OCI-LY1 (cell line): ENCODE measurements around the gene C16orf74.
A peak's percentile ranks its signal among the peaks of the same experiment; 100 is the strongest.

Experiments used
- H2AFZ ChIP-seq: fragments of 200-600 bp; sonication (generic), shearing (Covaris generic); 2 replicates; pipeline ENCODE4 v1.6.0; 2014; ENCODE audit warnings: antibody characterized with exemption, mild to moderate bottlenecking, low read length
- H3F3A ChIP-seq: fragments of 200-600 bp; sonication (generic), shearing (Covaris generic); 2 replicates; pipeline ENCODE4 v1.6.0; 2014; ENCODE audit warnings: mild to moderate bottlenecking, antibody characterized with exemption, low read length, moderate library complexity; ENCODE audit not compliant: insufficient read depth
- H3K27ac ChIP-seq: fragments of 200-600 bp; sonication (generic); 2 replicates; pipeline ENCODE4 v1.5.1; 2014; ENCODE audit warnings: low read length, mixed run types, mild to moderate bottlenecking, low read depth; ENCODE audit not compliant: poor library complexity, severe bottlenecking
- H3K27me3 ChIP-seq: fragments of 200-600 bp; sonication (generic); 2 replicates; pipeline ENCODE4 v1.6.0; 2014; ENCODE audit warnings: antibody characterized with exemption, mild to moderate bottlenecking, low read length, moderate library complexity; ENCODE audit not compliant: insufficient read depth
- H3K36me3 ChIP-seq: fragments of 200-600 bp; sonication (generic); 2 replicates; pipeline ENCODE4 v1.6.1; 2014; ENCODE audit warnings: mild to moderate bottlenecking, antibody characterized with exemption, low read length, moderate library complexity, mixed read lengths; ENCODE audit not compliant: insufficient read depth
- H3K4me1 ChIP-seq: fragments of 200-600 bp; sonication (generic); 2 replicates; pipeline ENCODE4 v1.5.1; 2014; ENCODE audit warnings: mild to moderate bottlenecking, low read length, moderate library complexity; ENCODE audit not compliant: insufficient read depth, severe bottlenecking
- H3K4me2 ChIP-seq: fragments of 200-600 bp; sonication (generic), shearing (Covaris generic); 2 replicates; pipeline ENCODE4 v1.6.1; 2014; ENCODE audit warnings: low read length
- H3K4me3 ChIP-seq: fragments of 200-600 bp; sonication (generic); 2 replicates; pipeline ENCODE4 v1.5.1; 2014; ENCODE audit warnings: low read length, low read depth, mild to moderate bottlenecking, mixed read lengths; ENCODE audit not compliant: poor library complexity, severe bottlenecking
- H3K79me2 ChIP-seq: fragments of 200-600 bp; shearing (Covaris generic); 2 replicates; pipeline ENCODE4 v1.6.1; 2016; ENCODE audit warnings: mixed run types, low read length, mixed read lengths; ENCODE audit not compliant: insufficient read depth
- H3K9ac ChIP-seq: fragments of 200-600 bp; sonication (generic), shearing (Covaris generic); 2 replicates; pipeline ENCODE4 v1.6.1; 2014; ENCODE audit warnings: mild to moderate bottlenecking, low read length, mixed read lengths
- H3K9me2 ChIP-seq: fragments of 200-600 bp; sonication (generic), shearing (Covaris generic); 2 replicates; pipeline ENCODE4 v1.6.1; 2014; ENCODE audit warnings: low read depth, mild to moderate bottlenecking, low read length, mixed read lengths
- H3K9me3 ChIP-seq: fragments of 200-600 bp; shearing (Covaris generic); 2 replicates; pipeline ENCODE4 v1.6.1; 2014; ENCODE audit warnings: low read length, mixed read lengths
- H4K20me1 ChIP-seq: fragments of 200-600 bp; sonication (generic), shearing (Covaris generic); 2 replicates; pipeline ENCODE4 v1.6.0; 2016; ENCODE audit warnings: mild to moderate bottlenecking, low read length; ENCODE audit not compliant: insufficient read depth
- CTCF ChIP-seq: fragments of 200-600 bp; sonication (generic), shearing (Covaris generic); IDR thresholded peaks from 2 replicates; pipeline ENCODE4 v1.5.1; 2017; ENCODE audit warnings: mild to moderate bottlenecking, antibody characterized with exemption, low read length, moderate library complexity, mixed read lengths
- EZH2 ChIP-seq: fragments of 200-600 bp; sonication (generic), shearing (Covaris generic); IDR thresholded peaks from 2 replicates; pipeline ENCODE4 v1.8.0; 2017; ENCODE audit warnings: borderline replicate concordance, mixed run types, mild to moderate bottlenecking, antibody characterized with exemption, low read length, moderate library complexity, mixed read lengths

The C16orf74 gene

GRCh38 chr16:85750827-85751697 lies at the start of gene C16orf74:
Gene C16orf74 (minus strand): TSS chr16:85751096. CDS start chr16:85735217, 15,879 bp downstream.
- no peak within 1 kb of the TSS for H3K27ac ChIP-seq
- H3K4me3 ChIP-seq, result peak within 1 kb of the TSS; percentile 39
- peaks cover 56% of the 10 kb centered on the region for H3K4me1 ChIP-seq
- no peaks in the 10 kb centered on the region for H3F3A ChIP-seq
- H3K79me2 ChIP-seq, result no peaks in the 10 kb centered on the region
- peak within 1 kb of the TSS; percentile 49 for H3K4me2 ChIP-seq
- no peaks in the 10 kb centered on the region for H4K20me1 ChIP-seq
- H3K36me3 ChIP-seq, result no peaks in the 10 kb centered on the region
- no peaks in the 10 kb centered on the region for H3K9me3 ChIP-seq
- H3K27me3 ChIP-seq, result peaks cover 9% of the 10 kb centered on the region; the same call in 1 of the 2 replicates
- TF ChIP-seq EZH2 (no peak), CTCF (no peak)
- H2AFZ ChIP-seq, result no peak within 1 kb of the TSS
- no peak within 1 kb of the TSS; the same call in 1 of the 2 replicates for H3K9ac ChIP-seq
- no peaks in the 10 kb centered on the region for H3K9me2 ChIP-seq

- H3K36me3 ChIP-seq, result peaks cover 64% of the 10 kb centered on the region
- peak overlapping the region; percentile 97 for H3K9ac ChIP-seq
- peaks cover 54% of the 10 kb centered on the region for H3K4me1 ChIP-seq
- H3K9me2 ChIP-seq, result no peaks in the 10 kb centered on the region
- no peaks in the 10 kb centered on the region for H3F3A ChIP-seq
- H4K20me1 ChIP-seq, result no peaks in the 10 kb centered on the region
- H2AFZ ChIP-seq, result no peak overlapping the region
- no peaks in the 10 kb centered on the region for H3K27me3 ChIP-seq
- H3K4me2 ChIP-seq, result peak overlapping the region; percentile 95
- H3K9me3 ChIP-seq, result no peaks in the 10 kb centered on the region
- peak overlapping the region; percentile 46 for H3K27ac ChIP-seq
- H3K4me3 ChIP-seq, result peak overlapping the region; percentile 86
- peaks cover 41% of the 10 kb centered on the region for H3K79me2 ChIP-seq
- no peak for TF ChIP-seq EZH2
- TF ChIP-seq CTCF, result no peak
These were observed 49.4 kb upstream of the C16orf74 start for GRCh38 chr16:85800321-85800669.

GRCh38 chr16:85799497-85800320 lies 48.8 kb upstream of the C16orf74 start, which contains the start of the genes COX4I1 and EMC8:
Gene COX4I1 (plus strand): TSS chr16:85799695. CDS start chr16:85801206, 1,511 bp downstream.
Gene EMC8 (minus strand): TSS chr16:85799544. CDS start chr16:85799295, 249 bp downstream.
- no peaks in the 10 kb centered on the region for H3K27me3 ChIP-seq
- H3K4me3 ChIP-seq, result peak within 1 kb of the TSS; percentile 86
- H3K9me3 ChIP-seq, result no peaks in the 10 kb centered on the region
- peak within 1 kb of the TSS; percentile 46 for H3K27ac ChIP-seq
- TF ChIP-seq CTCF (no peak), EZH2 (no peak)
- no peaks in the 10 kb centered on the region for H3K9me2 ChIP-seq
- no peaks in the 10 kb centered on the region for H3F3A ChIP-seq
- H3K36me3 ChIP-seq, result peaks cover 64% of the 10 kb centered on the region
- H3K9ac ChIP-seq, result peak within 1 kb of the TSS; percentile 97
- peaks cover 54% of the 10 kb centered on the region for H3K4me1 ChIP-seq
- no peak within 1 kb of the TSS for H2AFZ ChIP-seq
- no peaks in the 10 kb centered on the region for H4K20me1 ChIP-seq
- peak within 1 kb of the TSS; percentile 95 for H3K4me2 ChIP-seq
- H3K79me2 ChIP-seq, result peaks cover 41% of the 10 kb centered on the region
